WERI-Rb-1 (cell line): ENCODE data around the gene RPS4Y2.

Experiments
- DNase-seq: peaks from one replicate; pipeline ENCODE4 v3.0.0-alpha.2; 2020
- H3K27ac ChIP-seq: fragments of 250-450 bp; sonication (Bioruptor Pico); 2 replicates; pipeline ENCODE4 v1.5.1; 2020; ENCODE audit warnings: mild to moderate bottlenecking, moderate library complexity
- H3K27me3 ChIP-seq: fragments of 250-450 bp; sonication (Bioruptor Pico); 2 replicates; pipeline ENCODE4 v1.5.1; 2021; ENCODE audit warnings: mild to moderate bottlenecking, low read depth, moderate library complexity; ENCODE audit not compliant: insufficient read depth, severe bottlenecking
- H3K36me3 ChIP-seq: fragments of 250-450 bp; sonication (Bioruptor Pico); 2 replicates; pipeline ENCODE4 v1.5.1; 2020; ENCODE audit warnings: mild to moderate bottlenecking, moderate library complexity
- H3K4me3 ChIP-seq: 2 replicates; pipeline ENCODE4 v1.5.1; 2011; ENCODE audit warnings: low read depth, mild to moderate bottlenecking, control low read depth, low read length
- H3K9me3 ChIP-seq: fragments of 250-450 bp; sonication (Bioruptor Pico); 2 replicates; pipeline ENCODE4 v1.5.1; 2021; ENCODE audit warnings: mild to moderate bottlenecking, moderate library complexity; ENCODE audit not compliant: severe bottlenecking
- CTCF ChIP-seq: IDR thresholded peaks from 2 replicates; pipeline ENCODE4 v1.5.1; 2011; ENCODE audit warnings: low read depth, mild to moderate bottlenecking, control low read depth, inconsistent platforms, low read length

The RPS4Y2 gene

DNA sequence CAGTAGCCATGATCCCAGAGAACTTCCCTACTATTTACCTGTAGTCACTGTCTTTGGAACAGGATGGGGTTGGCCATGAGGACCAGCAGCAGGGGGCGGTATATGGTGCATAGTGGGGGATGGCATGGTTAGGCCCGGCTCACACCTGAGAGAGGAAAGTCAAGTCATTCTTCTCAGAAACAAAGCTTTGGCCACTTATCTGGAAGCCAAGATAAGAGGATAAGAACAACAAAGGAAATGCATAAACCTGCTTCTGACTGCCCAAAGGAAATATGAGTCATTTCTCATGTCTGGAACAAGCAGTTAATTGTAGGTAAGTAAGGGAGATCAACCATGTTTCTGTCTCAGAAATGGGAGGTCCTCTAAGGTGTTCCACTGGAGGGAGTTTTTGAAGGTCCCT is 10.8 kb upstream of the RPS4Y2 start:
- TF ChIP-seq CTCF: no peak
- Histone ChIP-seq H3K9me3 (no peaks in the 10 kb centered on the region), H3K4me3 (no peak overlapping the region), H3K27me3 (no peaks in the 10 kb centered on the region), H3K36me3 (no peaks in the 10 kb centered on the region), H3K27ac (no peak overlapping the region)
- no peak for DNase-seq

DNA sequence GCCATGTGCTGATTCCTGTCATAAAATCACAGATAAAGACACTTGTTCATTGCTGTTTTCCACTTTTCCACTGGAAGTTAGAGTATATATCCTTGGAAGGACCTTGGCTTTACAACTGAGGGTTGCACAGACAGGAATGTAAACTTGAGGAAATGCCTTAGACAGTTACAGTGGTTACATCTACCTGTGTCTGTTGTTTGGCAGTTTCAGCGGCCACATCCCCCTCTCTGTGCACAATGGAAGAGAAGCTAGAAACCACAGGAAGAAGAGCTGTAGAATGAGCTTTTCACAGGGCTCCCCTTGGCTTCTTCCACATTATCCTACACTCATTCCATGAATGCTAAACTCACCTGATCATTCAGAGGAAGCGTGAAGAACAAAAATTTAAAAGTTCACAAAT is 9.0 kb upstream of the RPS4Y2 start:
- no peaks in the 10 kb centered on the region for H3K27me3 ChIP-seq
- no peak overlapping the region for H3K27ac ChIP-seq
- no peaks in the 10 kb centered on the region for H3K9me3 ChIP-seq
- H3K4me3 ChIP-seq: no peak overlapping the region
- TF ChIP-seq CTCF: no peak
- no peak for DNase-seq
- H3K36me3 ChIP-seq: no peaks in the 10 kb centered on the region

- TF ChIP-seq CTCF: no peak
- Histone ChIP-seq H3K4me3 (no peak overlapping the region), H3K36me3 (no peaks in the 10 kb centered on the region), H3K27me3 (no peaks in the 10 kb centered on the region), H3K27ac (no peak overlapping the region), H3K9me3 (no peaks in the 10 kb centered on the region)
- DNase-seq: no peak
These were observed 8.0 kb downstream of the RPS4Y2 start for GRCh38 chrY:20763869-20764268.

GRCh38 chrY:20765117-20765516 is 9.2 kb downstream of the RPS4Y2 start:
- H3K4me3 ChIP-seq: no peak overlapping the region
- no peaks in the 10 kb centered on the region for H3K36me3 ChIP-seq
- no peak overlapping the region for H3K27ac ChIP-seq
- TF ChIP-seq CTCF: no peak
- H3K9me3 ChIP-seq: no peaks in the 10 kb centered on the region
- no peaks in the 10 kb centered on the region for H3K27me3 ChIP-seq
- no peak for DNase-seq

- H3K36me3 ChIP-seq: no peaks in the 10 kb centered on the region
- no peak overlapping the region for H3K27ac ChIP-seq
- no peak overlapping the region for H3K4me3 ChIP-seq
- no peak for TF ChIP-seq CTCF
- H3K9me3 ChIP-seq: no peaks in the 10 kb centered on the region
- H3K27me3 ChIP-seq: no peaks in the 10 kb centered on the region
- no peak for DNase-seq
These were observed 14.8 kb downstream of the RPS4Y2 start for GRCh38 chrY:20770755-20771154.

DNA sequence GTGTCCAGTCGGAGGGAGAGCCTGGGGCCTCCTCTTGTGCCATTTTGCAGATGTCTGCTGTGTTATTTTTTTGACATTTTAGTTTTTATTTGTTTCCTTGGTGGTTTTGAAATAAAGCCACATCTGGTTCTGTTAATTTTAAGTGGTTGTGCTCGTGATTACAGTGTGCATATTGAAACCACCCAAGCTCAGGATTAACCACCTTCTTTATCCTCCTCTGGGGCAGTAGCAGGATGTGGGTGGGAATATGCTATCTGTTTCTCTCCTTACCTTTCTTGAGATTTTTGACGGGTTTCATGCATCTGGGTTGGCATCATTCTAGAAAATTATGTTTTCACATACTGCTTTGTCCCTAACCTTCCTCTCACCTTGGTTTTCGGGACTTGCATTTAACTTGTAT is 20.2 kb downstream of the RPS4Y2 start:
- H3K27ac ChIP-seq: no peak overlapping the region

More for the DNA sequence above, 20.2 kb downstream of the RPS4Y2 start:
- no peak overlapping the region for H3K4me3 ChIP-seq
- no peaks in the 10 kb centered on the region for H3K36me3 ChIP-seq
- H3K27me3 ChIP-seq: no peaks in the 10 kb centered on the region
- no peaks in the 10 kb centered on the region for H3K9me3 ChIP-seq
- no peak for TF ChIP-seq CTCF
- DNase-seq: no peak
